ENCODE results near the gene ALDH5A1.

ALDH5A1 gene

DNA sequence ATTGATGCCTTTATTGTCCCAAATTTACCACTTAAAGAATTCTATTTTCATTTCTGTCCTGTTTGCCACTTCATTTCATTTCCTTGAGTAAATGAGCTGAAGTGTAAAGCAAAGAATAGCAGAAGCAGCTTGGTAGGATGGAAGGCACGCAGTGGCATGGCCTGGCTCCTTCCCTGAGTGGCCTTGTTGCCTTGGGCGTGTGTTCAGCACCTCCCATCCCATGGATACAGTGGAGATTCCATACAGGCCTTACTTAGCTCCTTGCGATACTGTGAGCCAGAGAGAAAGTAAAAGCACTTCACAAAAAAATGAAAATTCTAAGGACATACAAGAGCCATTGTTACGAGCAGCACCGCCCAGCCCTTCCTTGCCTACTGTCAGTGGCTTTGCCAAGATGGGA, 39.6 kb downstream of the ALDH5A1 start:
- no peak for DNase-seq

DNA sequence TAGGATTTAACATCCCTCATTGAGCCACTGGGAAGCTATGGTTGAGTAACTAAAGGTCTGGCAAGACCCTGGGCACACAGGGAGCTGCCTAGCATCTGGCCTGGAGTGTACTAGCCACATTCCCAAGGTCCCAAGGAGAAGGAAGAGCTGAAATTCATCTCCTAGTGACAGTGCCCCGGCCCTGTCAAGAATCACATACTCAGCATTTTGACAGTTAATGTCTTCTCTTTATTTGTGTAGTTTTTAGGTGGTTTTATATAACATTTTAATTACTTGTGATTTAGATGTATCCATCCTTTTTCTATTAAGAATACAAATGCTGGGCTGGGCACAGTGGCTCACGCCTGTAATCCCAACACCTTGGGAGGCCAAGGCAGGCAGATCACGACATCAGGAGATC, 40.4 kb downstream of the ALDH5A1 start:
- DNase-seq, result no peak

DNA sequence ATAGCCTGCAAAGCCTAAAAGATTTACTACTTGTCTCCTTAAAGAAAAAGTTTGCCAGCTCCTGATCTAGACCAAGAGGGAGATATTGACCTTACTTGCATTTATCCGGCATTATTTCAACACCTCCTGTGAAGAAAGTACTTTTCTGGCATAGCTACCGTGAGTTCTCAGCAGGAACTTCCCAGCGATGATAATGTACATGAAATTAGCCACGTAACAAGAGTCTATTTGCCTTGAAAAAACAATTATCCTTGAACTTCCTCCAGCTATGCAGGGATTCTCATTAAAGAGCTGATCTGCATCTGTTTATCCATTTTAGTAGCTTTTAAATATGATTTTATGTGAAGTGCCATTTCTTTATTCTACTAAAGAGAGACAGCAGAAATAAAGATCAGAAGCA, 41.7 kb downstream of the ALDH5A1 start:
- no peak for DNase-seq

DNA sequence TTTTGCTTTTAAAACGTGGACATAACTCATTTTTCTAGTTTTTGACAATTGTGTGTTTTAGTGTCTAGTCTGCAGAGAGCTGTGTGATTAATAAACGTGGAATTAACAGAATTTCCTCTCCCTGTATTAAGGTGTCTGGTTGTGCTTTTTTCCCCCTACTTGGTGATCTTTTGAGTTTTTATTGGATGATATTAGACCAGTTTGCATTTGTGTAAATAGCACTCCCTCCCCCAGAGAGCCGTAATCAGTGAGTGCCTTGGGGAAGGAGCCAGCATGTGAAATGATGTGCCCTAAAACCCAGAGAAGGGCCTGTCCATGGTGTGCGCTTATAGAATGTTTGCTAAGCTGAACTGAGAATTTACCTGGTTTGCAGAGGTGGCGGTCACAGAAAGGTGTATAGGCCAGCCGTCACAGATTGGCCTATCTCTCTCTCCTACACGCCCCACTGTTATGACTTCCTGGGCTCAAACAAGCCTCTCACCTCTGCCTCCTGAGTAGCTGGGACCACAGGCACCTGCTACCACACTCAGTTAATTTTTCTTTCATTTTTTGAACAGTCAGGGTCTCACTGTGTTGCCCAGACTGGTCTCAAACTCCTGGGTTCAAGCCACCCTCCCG, 42.4 kb downstream of the ALDH5A1 start:
- no peak for DNase-seq

DNA sequence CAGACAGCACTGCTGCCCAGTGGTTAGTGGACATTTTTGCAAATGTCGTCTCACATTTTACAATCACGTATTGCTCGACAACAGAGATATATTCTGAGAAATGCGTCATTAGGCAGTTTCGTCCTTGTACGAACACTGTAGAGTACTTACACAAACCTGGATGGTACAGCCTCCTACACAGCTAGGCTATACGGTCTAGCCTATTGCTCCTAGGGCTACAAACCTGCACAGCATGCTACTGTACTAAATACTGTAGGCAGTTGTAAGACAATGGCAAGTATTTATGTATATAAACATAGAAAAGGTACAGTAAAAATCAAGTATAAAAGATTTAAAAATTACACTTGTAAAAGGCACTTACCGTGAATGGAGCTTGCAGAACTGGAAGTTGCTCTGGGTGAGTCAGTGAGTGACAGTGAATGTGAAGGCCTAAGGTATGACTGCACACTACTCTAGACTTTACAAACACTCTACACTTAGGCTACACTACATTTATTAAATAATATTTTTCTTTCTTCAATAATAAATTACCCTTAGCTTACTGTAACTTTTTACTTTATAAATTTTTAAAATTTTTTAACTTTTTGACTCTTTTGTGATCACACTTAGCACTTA, 43.1 kb downstream of the ALDH5A1 start:
- no peak for DNase-seq

DNA sequence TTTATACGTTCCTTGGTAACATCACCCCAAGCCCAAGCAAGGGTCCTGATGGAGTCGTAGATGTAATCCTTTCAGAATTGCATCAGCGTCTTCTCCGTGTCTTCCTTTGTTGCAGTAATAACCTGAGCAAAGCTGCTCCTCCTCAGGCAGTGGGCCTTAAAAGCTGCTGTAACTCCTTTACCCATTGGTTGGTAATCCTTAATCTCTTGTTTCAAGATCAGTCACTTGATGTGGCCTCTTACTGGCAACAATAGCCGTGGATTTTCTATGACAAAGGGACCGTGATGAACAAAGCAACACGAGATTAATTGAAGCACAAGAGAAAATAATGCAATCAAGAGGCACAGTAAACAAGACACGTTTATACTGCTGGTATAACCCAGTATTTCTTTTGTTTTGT, 44.6 kb downstream of the ALDH5A1 start:
- no peak for DNase-seq

DNA sequence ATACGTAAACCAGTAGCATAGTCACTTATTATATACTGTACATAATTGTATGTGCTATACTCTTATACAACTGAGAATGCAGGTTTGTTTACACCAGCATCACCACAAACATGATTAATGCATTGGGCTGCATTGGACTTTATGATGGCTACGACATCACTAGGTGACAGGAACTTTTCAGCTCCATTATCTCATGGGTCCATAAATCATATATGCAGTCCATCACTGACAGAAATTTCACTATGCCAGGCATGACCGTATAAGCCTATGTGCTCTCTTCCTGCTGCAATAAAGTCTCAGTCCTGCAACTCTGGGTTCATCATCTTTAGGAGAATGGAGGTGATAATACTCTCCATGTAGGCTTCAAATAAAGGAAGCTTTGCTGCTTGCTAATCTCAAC, 45.4 kb downstream of the ALDH5A1 start:
- no peak for DNase-seq

DNA sequence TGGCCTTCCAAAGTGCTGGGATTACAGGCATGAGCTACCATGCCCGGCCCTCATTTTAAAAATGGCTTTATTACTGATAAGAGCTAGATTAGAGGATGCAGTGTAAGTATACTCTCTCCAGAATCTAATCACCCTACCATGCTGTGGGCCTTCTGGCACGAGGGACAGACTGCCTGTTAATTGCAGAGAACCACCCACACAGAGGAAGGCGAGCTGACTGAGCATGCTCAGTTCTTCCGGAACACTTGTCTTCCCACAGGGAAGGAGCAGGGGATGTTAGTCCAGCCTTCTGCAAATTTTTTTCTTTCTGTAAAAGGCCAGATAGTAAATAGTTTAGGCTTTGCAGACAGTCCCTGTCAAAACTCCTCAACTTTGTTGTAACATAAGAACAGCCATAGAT, 48.9 kb downstream of the ALDH5A1 start:
- DNase-seq, result no peak

DNA sequence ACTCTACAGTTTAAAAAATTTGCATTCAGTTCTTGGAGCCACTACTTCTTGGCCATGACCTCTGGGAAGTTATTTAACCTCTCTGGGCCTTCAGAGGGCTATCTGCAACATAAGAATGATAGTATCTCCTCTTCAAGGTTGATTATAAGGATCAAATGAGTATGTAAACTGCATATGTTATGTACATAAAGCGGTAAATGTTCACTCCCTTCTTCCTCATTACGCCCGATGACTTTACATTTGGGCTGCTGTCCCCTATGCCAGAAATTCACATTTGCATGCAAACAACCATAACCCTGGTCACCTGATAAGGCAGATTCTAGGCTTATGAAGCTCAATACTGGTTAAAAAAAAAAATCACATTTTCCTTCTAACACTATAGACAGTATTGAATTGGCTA, 50.4 kb downstream of the ALDH5A1 start:
- no peak for DNase-seq

DNA sequence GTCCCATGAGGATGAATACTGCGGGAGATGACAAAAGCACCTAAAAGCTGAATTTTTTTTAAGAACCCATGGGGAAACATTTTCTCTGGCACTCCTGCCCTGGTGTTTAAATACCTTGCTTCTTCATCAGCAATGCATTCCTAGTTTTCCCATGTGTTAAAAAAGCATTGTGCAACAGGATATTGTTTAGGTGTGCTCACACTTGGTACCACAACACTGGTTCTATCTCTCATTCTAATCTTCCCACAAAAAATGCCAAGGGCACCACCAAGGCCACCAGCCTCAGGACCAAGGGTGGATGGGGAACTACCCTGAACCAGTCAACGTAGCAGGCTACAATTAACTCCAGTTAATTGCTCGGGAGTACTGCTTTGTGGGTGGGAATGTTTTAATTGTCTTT, 50.9 kb downstream of the ALDH5A1 start:
- no peak for DNase-seq

DNA sequence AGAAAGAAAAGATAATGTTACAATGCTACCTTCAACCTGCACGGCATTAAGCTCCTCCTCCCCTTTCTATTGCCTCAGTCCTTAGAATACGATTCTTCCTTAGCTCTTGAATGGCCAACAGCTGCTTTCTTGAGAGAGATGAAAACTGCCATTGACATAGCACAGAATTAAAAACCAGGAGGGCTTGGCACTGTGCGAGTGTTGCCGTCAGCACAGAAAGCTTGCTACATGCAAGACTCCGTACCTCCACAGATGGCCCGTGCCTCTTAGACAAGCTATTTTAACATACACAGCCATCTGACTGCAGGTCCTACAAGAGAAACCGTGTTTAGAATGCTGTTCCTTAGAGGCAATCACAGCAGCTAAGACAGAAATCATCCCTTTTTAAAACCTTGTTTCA, 51.7 kb downstream of the ALDH5A1 start:
- DNase-seq, result no peak

DNA sequence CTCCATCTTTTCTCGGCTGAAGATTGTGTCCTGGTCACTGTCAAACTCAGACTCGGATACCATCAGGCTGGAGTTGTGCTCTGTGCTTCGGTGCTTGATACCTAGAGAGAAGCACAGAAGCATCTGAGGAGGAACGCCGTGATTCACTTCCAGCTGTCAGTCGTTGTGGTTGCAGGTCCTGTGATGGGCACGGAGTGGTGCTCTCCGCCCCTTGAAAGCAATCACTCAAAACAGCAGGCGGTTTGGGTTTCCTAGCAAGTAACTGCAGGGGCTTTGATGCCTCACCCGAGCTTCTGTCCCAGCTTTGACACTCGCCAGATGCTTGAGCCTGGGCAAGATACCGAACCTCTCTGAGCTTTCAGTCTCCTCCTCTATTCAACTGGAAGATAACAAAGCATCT, 52.5 kb downstream of the ALDH5A1 start:
- DNase-seq, result peak; percentile 23 to 32

DNA sequence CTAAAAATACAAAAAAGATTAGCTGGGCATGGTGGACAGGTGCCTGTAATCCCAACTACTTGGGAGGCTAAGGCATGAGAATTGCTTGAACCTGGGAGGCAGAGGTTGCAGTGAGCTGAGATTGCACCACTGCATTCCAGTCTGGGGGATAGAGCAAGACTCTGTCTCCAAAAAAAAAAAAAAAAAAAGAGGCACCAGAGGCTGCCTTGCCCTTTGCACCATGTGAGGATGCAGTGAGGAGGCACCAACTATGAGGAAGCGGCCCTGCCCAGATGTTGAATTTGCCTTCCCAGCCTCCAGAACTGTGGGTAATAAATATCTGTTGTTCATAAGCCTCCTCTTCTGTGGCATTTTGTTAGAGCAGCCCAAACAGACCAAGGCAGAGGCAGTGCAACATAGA, 54.4 kb downstream of the ALDH5A1 start:
- DNase-seq, result no peak

DNA sequence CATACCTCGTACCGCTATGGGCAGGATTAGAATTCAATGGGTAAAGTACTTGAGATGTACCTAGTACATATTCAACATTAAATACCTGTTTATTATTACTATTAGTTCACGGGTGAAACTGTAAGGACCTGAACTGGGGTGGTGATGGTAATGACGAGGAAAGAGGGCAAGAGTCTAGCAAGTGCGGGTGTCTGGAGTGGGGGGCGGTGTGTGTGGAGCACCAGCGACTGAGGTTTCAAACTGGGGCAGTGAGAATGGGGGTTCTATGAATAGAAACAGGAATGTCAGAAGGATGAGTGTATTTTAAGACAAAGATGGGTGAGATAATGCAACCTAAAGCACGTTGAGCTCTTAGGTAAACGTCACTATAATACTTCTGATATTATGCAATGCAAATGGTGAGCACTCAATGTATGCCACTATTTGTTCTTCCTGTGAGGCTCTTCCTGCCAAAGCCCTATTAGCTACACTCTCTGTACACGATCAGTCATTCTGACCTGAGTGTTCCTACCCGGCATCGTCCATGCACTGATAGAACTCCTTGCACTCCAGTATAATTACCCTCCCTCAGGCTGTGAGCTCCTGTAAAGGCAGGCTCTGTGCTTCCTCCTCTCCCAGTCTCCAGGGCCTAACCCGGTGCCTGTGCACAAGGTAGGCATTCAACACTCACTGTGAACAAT, 55.0 kb downstream of the ALDH5A1 start:
- no peak for DNase-seq

DNA sequence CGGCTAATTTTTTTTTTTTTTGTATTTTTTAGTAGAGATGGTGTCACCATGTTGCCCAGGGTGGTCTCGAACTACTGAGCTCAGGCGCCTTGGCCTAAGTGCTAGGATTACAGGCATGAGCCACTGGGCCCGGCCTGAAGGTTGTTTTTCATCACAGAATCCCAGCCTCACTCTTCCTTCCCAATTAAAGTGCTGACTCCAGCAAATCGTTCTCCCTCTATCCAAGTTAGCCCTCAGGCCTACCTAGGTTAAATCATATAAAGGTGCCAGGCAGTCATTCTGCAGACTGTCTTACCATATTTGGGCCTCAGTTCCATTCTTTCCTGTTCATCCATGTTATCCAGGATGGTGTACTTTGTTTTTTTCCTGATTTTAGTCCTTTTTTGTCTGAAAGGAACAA, 56.4 kb downstream of the ALDH5A1 start:
- no peak for DNase-seq

DNA sequence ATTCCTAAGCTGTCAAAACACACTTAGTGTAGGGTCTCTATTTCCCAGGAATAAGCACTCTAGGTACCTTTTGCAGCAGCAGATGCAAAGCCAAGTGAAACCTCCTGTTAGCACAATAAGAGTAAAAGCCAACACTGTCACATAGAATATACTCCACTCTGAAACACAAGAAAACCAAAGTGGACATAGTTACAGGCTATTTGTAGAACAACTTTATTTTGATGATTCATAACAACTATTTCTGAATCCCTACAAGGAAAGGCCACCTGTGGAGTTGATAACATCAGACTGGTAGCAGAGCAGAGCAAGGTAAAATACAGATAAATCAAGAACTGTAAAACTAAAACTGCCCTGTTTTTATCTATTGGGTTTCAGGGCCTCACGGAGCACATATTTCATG, 59.7 kb downstream of the ALDH5A1 start:
- DNase-seq, result no peak

DNA sequence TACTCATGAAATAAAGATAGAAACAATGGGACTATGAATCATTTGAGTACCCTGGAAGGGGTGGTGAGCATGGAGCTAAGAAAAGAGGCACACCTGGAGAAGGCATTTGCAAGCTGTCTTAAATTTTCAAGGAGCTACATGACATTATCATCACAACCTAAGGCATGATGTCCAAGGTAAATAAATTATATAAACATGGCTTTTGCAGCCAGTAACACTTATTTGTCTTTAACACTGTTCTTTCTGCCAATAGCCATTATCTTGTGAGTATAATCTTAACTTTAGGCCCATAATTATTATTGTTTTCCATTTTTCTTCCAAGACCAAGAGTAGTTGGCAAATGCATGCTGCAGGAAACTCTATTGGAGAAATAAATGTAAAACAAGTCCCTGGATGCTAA, 63.7 kb downstream of the ALDH5A1 start:
- DNase-seq, result no peak

DNA sequence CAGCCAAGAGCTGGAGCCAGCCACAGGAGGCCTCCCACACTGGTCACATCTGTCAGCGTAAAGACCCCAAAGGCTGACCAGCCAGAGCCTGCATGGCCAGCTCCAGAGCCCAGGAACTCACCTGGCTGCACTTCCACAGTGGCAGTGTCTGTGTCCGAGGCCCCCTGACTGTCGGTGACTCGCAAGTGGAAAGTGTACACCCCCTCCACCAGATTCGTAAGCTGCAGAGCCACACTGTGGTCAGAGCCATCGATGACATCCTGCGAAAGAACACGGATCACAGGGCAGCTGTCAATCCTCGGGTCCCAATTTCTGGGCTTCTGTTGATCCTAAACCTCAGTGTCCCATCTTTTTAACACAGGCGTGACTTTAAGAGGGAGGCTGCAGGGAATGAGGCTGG, 69.3 kb downstream of the ALDH5A1 start:
- DNase-seq, result no peak

DNA sequence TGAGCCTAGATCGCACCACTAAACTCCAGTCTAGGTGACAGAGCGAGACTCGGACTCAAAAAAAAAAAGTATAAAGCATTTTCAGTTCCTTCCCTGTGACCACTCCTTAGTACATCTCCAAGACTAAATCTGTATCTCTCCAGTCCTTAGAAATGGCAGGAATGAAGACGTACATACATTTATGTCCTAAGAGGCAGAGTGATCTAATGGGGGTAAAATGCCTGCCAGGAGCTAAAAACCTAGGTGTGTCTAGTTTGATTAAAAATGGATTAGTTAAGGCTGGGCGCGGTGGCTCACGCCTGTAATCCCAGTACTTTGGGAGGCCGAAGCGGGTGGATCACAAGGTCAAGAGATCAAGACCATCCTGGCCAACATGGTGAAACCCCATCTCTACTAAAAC, 70.4 kb downstream of the ALDH5A1 start:
- DNase-seq, result no peak

DNA sequence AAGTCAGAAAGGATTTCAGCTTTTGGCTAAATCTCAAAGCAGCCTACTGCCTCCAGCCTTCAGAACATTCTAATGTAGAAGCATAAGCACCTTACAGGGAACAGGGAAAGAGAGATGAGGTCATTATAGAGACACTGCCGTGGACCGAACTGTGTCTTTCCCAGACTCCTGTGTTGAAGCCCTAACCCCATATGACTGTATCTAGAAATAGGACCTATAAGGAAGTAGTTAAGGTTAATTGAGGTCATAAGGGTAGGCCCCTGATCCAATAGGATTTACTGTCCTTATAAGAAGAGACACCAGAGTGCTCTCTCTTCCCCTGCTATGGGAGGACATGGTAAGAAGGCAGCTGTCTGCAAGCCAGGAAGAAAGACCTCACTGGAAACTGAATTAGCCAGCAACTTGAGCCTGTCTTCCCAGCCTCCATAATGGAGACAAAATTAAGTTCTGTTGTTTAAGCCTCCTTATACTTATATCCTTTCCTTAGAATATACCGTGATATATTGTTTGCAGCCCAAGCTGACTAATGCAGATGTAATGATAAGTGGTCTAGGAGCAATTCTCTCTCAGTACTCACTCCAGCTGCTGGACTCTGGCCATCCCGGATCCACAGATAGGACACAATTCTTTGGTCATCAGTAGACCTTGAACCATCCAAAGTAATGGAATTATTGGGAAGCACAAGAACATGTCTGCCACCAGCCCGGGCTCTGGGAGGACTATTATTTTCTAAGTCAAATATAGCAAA, 71.4 kb downstream of the ALDH5A1 start:
- no peak for DNase-seq

DNA sequence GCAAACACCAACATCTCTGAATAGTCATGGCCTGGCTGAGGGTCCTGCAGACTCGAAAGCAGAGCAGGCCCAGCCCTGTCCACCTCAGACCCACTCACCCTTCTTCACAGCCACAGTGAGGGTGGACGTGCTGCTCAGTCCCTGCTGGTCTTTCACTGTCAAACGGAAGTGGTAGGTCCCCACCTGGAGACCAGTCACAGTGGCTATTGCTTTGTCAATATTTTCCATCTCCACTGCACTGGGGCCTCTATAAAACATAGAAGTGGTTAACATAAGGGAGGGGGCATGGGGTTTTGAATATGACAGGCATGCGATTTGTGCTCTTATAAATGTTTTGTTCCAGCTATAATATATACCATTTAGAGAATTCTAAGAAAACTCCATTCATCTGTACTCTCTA, 73.9 kb downstream of the ALDH5A1 start:
- no peak for DNase-seq

DNA sequence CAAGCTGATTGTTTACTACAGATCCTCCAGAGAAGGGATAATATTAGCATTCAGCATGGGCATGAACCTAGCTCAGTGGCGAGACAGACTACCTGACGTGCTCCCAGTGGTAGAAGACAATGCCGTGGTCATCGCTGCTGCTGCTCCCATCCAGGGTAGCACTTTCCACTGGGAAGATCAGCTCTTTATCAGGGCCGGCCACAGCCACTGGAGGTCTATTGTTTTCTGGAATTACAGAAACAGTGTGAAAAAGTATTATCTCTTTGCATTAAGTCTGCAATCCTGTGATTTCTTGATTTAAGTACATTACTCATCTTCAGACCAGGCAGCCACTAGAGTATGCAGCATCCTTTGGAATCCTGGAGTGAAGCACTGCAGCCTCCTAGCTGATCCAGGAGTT, 75.0 kb downstream of the ALDH5A1 start:
- no peak for DNase-seq

DNA sequence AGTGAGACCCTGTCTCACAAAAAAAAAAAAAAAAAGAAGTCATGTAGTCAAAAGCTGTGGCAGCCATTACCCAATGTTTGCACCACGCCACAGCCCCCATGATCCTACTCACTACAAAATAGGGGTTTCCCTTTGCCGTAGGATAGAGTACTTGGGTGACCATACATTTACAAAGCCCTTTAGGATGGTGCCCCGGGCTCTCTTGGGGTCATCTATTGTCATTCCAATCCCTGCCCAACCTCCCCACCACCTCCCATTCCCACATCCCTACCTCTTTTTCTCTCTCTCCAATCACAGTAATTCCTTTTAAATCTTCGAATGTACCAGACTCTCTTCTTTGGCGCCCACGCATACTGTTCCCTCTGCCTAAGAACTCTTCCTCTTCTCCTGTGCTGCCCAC, 76.6 kb downstream of the ALDH5A1 start:
- DNase-seq, result no peak

DNA sequence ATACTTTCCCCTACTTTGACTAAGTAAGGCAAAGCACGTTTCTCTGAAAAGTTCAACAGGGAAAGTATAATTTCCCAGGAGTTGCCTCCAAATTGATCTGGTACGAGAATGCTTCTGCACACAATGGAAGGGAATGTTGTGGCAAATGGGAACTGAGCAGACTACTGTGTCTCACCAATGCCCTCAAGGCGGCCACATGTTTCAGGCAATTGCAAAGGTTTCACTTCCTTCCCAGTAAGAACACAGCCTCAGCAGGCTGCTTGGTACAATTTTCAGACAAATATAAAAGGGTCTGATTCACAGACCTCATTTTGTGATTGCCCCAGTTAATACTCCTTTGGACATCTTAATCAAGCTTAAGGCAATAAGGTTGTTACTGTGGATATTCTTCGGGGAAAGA, 80.0 kb downstream of the ALDH5A1 start:
- DNase-seq, result no peak
